Thyroid gland (tissue), 4 donors: Measurements from ENCODE around the gene INSM1.

Experiments
- CTCF ChIP-seq, 6 experiments: fragments of 200-600 bp in 3 of 6; fragments of 450-650 bp in 3 of 6; sonication (generic) in 3 of 6; IDR thresholded peaks; one replicate each; pipeline ENCODE4 v1.5.1; 2016 to 2019; ENCODE audit warnings: antibody characterized with exemption in 6 of 6, mild to moderate bottlenecking in 2 of 6, inconsistent platforms in 1 of 6, moderate library complexity in 1 of 6
- POLR2A ChIP-seq, 2 donors: fragments of 450-650 bp; IDR thresholded peaks; one replicate each; pipeline ENCODE4 v1.6.1; 2017; ENCODE audit warnings: antibody characterized with exemption in 2 of 2, mild to moderate bottlenecking in 2 of 2, moderate library complexity in 1 of 2

- no peak for TF ChIP-seq POLR2A (IDR thresholded peaks at IDR 0.05)
- TF ChIP-seq CTCF (IDR thresholded peaks at IDR 0.05), result no peak
Measured at GRCh38 chr20:20391766-20392165, 23.9 kb downstream of the INSM1 start.
